ENCODE results near the gene CCDC102A. TPM values are rescaled to one million over a fixed set of nuclear protein-coding genes. Genes with fewer than 3 reads are reported as not detected.

CCDC102A gene
- total and polyA plus RNA-seq, 9 donors = 9.3 to 20.9 (median 15.2) TPM

DNA sequence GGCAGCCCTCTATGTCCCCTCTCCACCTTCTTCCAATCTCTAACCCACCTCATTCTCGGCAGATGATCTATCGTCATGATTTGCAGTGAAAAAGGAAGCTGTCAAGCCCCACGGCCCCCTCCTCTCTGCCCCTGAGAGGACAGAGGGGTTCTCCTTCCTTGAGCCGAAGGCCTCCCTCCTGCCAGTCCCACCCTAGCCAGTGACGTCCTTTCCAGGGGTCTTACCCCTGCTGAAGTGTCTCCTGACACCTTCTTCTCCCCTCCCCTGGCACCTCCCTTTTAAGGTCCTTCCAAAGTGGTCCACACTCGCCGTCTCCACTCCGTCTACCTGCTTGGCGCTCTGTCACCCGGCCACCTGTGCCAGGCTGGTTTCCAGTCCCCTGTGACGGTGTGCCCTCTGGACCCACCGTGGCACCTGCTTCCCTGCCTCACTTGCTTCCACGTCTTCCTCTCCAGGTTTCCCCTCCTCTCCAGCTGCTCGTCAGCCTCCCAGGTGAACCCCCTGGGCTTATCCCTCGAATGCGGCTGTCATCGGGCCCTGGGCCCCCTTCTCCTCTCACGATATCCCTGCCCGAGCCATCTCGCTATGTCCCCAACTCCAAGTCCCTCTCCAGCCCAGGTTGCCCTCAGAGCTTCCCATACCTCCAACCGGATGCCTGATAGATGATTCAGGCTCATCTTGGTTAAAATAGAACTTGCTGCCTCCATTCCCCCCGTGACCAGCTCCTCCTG is 5.7 kb downstream of the CCDC102A start:
- peak overlapping the region; percentile 29 for H3K27ac ChIP-seq (ENCODE audit: low read length)
- 77% methylated on average over 22 of the region's 22 CpGs for WGBS (ENCODE audit: insufficient coverage)
- no peak overlapping the region for H3K4me3 ChIP-seq (ENCODE audit: low read length)

DNA sequence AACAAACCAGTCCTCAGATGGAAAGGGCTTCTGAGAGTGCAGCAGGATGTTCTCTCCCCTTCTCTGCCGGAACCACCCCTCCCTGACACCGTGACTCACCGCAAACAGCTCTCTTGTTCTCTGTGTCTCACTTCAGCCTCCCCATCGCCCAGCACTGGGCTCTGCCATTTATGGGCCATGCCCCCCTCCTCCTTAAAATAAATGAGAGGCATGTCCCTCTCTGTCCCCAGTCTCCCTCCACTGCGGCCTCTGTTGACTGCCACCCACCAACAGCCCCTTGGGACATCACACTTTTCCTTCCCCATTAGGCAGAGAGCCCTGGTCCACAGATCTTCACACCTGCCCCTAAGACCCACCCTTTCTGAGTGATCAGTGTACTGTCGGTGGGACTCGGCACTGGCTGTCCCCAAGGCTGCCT is 6.3 kb downstream of the CCDC102A start:
- H3K4me1 ChIP-seq (ENCODE audit: control insufficient read depth, insufficient read depth, low read length) = peaks cover 35% of the 10 kb centered on the region
- peaks cover 22% of the 10 kb centered on the region for H3K36me3 ChIP-seq (ENCODE audit: control insufficient read depth, insufficient read depth, low read length)
- H3K27me3 ChIP-seq (ENCODE audit: control insufficient read depth, insufficient read depth, low read length) = no peaks in the 10 kb centered on the region
- DNase-seq = peak; percentile 56
- 50% methylated on average over 7 of the region's 7 CpGs for WGBS (ENCODE audit: insufficient coverage)
- H3K4me3 ChIP-seq (ENCODE audit: low read length) = no peak overlapping the region
- no peaks in the 10 kb centered on the region for H3K9me3 ChIP-seq (replicated peaks; ENCODE audit: control insufficient read depth, low read depth, low read length)
- peak overlapping the region; percentile 29 for H3K27ac ChIP-seq (ENCODE audit: low read length)

More for the DNA sequence above, 5.7 kb downstream of the CCDC102A start:
- H3K27me3 ChIP-seq (ENCODE audit: control insufficient read depth, insufficient read depth, low read length) = no peaks in the 10 kb centered on the region
- H3K4me1 ChIP-seq (ENCODE audit: control insufficient read depth, insufficient read depth, low read length) = peaks cover 40% of the 10 kb centered on the region
- DNase-seq = peak; percentile 11
- H3K9me3 ChIP-seq (replicated peaks; ENCODE audit: control insufficient read depth, low read depth, low read length) = no peaks in the 10 kb centered on the region
- H3K36me3 ChIP-seq (ENCODE audit: control insufficient read depth, insufficient read depth, low read length) = peaks cover 19% of the 10 kb centered on the region

DNA sequence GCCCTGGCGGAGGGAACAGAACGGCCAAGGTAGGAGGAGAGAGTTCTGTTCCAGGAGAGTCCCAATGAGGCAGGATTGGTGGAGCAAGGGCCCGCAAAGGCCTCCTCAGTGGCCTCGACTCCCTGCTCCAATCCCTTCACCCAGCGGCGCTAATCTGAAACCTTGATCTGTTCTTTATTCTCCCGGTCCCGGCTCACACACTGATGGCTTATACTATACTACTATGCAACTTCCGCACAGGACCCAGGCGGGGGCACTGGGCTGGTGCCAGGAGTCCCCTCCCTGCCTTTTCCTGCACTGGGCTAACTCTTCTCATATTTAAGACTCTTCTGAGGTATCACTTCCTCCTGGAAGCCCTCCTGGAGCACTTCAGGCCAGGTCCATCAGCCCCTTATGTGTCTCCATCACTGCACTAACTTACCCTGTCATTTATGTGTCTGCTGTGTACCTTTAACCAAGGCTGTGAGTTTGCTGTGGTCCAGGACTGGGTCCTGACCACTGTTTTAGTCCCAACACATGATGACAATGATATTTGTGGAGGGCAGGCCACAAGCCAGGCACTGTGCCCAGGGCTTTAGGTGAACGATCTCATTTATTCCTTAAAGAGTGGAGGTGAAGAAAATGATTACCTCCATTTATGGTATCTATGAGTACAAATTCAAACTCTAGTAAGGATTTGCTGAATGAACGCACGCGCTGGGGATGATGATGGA is 6.8 kb downstream of the CCDC102A start:
- no peak overlapping the region for H3K4me3 ChIP-seq (ENCODE audit: low read length)
- H3K4me1 ChIP-seq (ENCODE audit: control insufficient read depth, insufficient read depth, low read length) = peaks cover 29% of the 10 kb centered on the region
- DNase-seq = no peak
- no peak overlapping the region for H3K27ac ChIP-seq (ENCODE audit: low read length)
- H3K36me3 ChIP-seq (ENCODE audit: control insufficient read depth, insufficient read depth, low read length) = peaks cover 22% of the 10 kb centered on the region
- WGBS (ENCODE audit: insufficient coverage) = 71% methylated on average over 10 of the region's 14 CpGs
- H3K9me3 ChIP-seq (replicated peaks; ENCODE audit: control insufficient read depth, low read depth, low read length) = no peaks in the 10 kb centered on the region
- no peaks in the 10 kb centered on the region for H3K27me3 ChIP-seq (ENCODE audit: control insufficient read depth, insufficient read depth, low read length)

DNA sequence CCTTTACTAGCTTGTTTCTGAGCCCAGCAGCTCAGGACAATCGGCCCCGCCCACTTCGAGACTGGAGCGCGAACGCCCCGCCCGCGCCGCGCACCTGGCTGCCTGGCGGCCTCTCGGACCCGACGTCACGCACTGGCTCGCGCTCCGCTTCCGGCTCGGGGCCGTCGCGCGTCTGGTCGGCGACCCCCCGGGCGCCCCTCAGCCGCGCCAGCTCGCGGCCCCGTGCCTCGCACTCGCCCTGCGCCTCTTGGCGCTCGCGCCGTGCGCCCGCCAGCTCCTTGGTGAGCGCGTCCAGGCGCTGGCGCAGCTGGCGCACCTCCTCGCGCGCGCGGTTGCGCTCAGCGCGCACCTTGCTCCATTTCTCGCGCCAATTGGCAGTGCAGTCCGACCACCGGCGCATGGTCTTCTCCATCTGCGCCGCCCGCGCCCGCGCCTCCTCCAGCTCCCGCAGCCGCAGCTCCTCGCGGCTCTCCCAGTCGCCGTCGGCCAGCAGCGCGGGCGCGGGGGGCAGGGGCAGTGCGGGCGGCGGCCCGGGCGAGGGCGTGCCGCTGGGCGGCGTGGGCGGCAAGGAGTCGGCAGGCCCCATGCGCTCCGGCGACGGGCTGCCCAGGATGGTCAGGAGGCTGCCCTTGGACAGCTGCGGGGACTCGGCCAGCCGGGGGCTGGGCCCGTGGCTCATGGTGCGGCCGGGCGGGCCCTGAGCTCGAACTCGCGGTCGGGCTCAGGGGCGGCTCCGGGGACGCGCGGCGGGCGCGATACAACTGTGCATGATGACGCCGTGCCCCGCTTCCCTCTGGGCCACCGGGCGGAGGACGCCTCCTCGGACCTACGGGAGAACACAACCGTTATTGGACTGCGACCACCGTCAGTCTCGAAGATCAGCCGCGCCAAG is 7.6 kb downstream of the CCDC102A start:
- WGBS (ENCODE audit: insufficient coverage) = 50% methylated on average over 126 of the region's 126 CpGs
- Histone ChIP-seq H3K4me1 (ENCODE audit: control insufficient read depth, insufficient read depth, low read length) (peaks cover 22% of the 10 kb centered on the region), H3K36me3 (ENCODE audit: control insufficient read depth, insufficient read depth, low read length) (peaks cover 22% of the 10 kb centered on the region), H3K27me3 (ENCODE audit: control insufficient read depth, insufficient read depth, low read length) (no peaks in the 10 kb centered on the region), H3K4me3 (ENCODE audit: low read length) (no peak overlapping the region), H3K27ac (ENCODE audit: low read length) (no peak overlapping the region), H3K9me3 (replicated peaks; ENCODE audit: control insufficient read depth, low read depth, low read length) (no peaks in the 10 kb centered on the region)
- DNase-seq = no peak

DNA sequence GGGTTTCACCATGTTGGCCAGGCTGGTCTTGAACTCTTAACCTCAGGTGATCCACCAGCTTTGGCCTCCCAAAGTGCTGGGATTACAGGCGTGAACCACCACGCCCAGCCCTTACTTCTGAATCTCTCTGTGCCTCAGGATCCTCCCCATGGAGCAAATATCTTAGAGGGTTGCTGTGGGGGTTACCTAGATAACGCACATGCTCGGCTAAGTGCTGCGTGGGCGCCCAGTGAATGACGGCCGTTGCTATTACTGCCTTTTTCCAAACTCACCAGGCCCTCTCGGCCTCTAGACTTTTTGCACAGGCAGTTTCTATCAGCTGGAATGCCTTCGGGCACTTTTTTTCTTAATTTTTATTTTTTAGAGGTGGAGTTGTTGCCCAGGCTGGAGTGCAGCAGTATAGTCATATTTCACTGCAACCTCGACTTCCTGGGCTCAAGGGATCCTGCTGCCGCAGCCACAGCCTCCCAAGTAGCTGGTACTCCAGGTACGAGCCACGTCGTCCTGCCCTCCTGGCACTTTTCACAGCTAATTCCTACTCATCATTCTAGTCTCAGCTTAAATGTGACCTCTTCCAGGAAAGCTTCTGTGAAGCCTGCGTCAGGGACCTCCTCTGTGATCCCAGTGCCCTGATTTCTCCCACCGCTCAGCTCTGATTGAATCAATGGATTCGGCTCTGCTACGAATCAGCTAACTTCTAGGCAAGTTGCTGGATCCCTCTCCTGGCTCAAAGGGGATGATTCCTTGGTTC is 8.6 kb downstream of the CCDC102A start:
- no peaks in the 10 kb centered on the region for H3K27me3 ChIP-seq (ENCODE audit: control insufficient read depth, insufficient read depth, low read length)
- 86% methylated on average over 16 of the region's 19 CpGs for WGBS (ENCODE audit: insufficient coverage)
- no peak overlapping the region for H3K4me3 ChIP-seq (ENCODE audit: low read length)
- H3K4me1 ChIP-seq (ENCODE audit: control insufficient read depth, insufficient read depth, low read length) = peaks cover 13% of the 10 kb centered on the region
- no peaks in the 10 kb centered on the region for H3K9me3 ChIP-seq (replicated peaks; ENCODE audit: control insufficient read depth, low read depth, low read length)
- H3K27ac ChIP-seq (ENCODE audit: low read length) = no peak overlapping the region
- H3K36me3 ChIP-seq (ENCODE audit: control insufficient read depth, insufficient read depth, low read length) = peaks cover 22% of the 10 kb centered on the region
- no peak for DNase-seq

DNA sequence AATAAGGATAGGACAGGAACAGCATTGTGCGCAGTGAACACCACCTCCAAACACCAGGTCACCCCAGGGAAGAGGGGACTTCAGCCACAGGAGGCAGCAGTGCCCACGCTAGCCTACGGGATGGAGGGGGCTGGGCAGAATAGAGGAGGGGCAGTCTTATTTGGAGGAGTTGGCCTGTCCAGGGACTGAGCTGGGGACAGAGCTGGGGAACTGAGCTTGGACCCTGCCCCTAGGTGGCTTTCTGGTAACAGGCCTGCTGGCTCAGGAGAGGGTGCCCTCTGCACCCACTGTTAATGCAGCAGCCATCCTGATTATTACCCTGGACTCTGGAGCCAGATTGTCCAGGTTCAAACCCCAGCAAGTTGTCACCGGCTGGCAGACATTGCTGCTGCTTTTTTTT is 9.3 kb downstream of the CCDC102A start:
- WGBS (ENCODE audit: insufficient coverage) = 80% methylated on average over 1 of the region's 4 CpGs
- H3K36me3 ChIP-seq (ENCODE audit: control insufficient read depth, insufficient read depth, low read length) = peaks cover 26% of the 10 kb centered on the region
- no peaks in the 10 kb centered on the region for H3K9me3 ChIP-seq (replicated peaks; ENCODE audit: control insufficient read depth, low read depth, low read length)
- peaks cover 7% of the 10 kb centered on the region for H3K4me1 ChIP-seq (ENCODE audit: control insufficient read depth, insufficient read depth, low read length)
- H3K27me3 ChIP-seq (ENCODE audit: control insufficient read depth, insufficient read depth, low read length) = no peaks in the 10 kb centered on the region
- no peak overlapping the region for H3K27ac ChIP-seq (ENCODE audit: low read length)
- no peak overlapping the region for H3K4me3 ChIP-seq (ENCODE audit: low read length)
- no peak for DNase-seq

DNA sequence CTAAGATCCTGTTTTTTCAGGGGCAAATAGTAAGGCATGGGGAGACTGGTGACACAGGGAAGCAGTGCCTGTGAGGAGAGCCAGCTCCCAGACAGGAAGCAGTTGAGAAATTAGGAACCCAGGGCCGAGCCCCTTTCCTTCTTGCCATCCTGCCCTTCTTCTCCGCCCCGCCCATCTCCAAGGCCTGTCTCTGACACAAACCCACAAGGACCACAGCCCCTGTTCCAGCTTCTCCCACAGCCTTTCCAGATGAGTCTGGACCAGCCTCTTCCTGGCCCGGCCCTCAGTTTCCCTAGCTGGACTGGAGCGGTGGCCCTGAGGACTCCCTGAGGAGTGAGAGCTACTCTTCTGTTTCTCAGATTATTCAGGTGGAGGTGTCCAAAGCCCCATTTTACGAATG is 9.9 kb downstream of the CCDC102A start:
- no peak overlapping the region for H3K27ac ChIP-seq (ENCODE audit: low read length)
- H3K27me3 ChIP-seq (ENCODE audit: control insufficient read depth, insufficient read depth, low read length) = no peaks in the 10 kb centered on the region
- H3K4me3 ChIP-seq (ENCODE audit: low read length) = no peak overlapping the region
- H3K36me3 ChIP-seq (ENCODE audit: control insufficient read depth, insufficient read depth, low read length) = peaks cover 26% of the 10 kb centered on the region
- no peaks in the 10 kb centered on the region for H3K9me3 ChIP-seq (replicated peaks; ENCODE audit: control insufficient read depth, low read depth, low read length)
- 62% methylated on average over 5 of the region's 6 CpGs for WGBS (ENCODE audit: insufficient coverage)
- DNase-seq = no peak
- H3K4me1 ChIP-seq (ENCODE audit: control insufficient read depth, insufficient read depth, low read length) = peaks cover 7% of the 10 kb centered on the region

DNA sequence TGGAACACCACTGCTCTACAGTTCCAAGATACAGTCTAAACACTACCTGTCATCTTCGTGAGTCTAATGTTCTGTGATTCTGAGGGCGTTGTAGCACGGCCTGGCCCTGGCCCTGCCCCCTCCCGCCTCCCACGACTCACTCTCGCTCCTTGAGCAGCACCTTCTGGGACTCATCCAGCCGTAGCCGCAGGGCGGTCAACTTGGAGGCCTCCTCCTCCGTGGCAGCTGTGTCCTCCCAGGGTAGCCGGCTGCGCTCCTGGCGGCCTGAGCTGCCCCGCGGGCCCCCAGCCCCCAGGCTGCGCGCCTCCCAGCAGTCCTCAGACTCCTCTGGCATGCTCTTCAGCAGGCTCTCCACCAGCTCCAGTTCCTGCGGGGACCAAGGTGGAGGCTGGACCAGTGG is 10.6 kb downstream of the CCDC102A start:
- Histone ChIP-seq H3K27ac (ENCODE audit: low read length) (no peak overlapping the region), H3K4me3 (ENCODE audit: low read length) (no peak overlapping the region), H3K36me3 (ENCODE audit: control insufficient read depth, insufficient read depth, low read length) (peaks cover 28% of the 10 kb centered on the region), H3K27me3 (ENCODE audit: control insufficient read depth, insufficient read depth, low read length) (no peaks in the 10 kb centered on the region), H3K4me1 (ENCODE audit: control insufficient read depth, insufficient read depth, low read length) (peaks cover 7% of the 10 kb centered on the region), H3K9me3 (replicated peaks; ENCODE audit: control insufficient read depth, low read depth, low read length) (no peaks in the 10 kb centered on the region)
- no peak for DNase-seq
- 76% methylated on average over 18 of the region's 18 CpGs for WGBS (ENCODE audit: insufficient coverage)

DNA sequence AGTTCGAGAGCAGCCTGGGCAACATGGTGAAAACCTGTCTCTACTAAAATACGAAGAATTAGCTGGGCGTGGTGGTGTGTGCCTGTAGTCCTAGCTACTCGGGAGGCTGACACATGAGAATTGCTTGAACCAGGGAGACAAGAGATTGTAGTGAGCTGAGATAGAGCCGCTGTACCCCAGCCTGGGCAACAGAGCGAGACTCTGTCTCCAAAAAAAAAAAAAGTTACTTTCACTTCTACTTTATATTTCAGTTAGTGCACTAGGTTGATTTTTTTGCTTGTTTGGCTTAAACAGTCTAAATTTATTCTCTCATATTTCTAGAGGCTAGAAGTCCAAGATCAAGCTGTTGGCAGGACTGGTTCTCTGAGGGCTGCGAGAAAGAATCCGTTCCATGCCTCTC is 13.4 kb downstream of the CCDC102A start:
- no peaks in the 10 kb centered on the region for H3K27me3 ChIP-seq (ENCODE audit: control insufficient read depth, insufficient read depth, low read length)
- H3K4me1 ChIP-seq (ENCODE audit: control insufficient read depth, insufficient read depth, low read length) = peaks cover 5% of the 10 kb centered on the region
- no peak overlapping the region for H3K27ac ChIP-seq (ENCODE audit: low read length)
- DNase-seq = no peak
- peaks cover 42% of the 10 kb centered on the region for H3K36me3 ChIP-seq (ENCODE audit: control insufficient read depth, insufficient read depth, low read length)
- H3K9me3 ChIP-seq (replicated peaks; ENCODE audit: control insufficient read depth, low read depth, low read length) = no peaks in the 10 kb centered on the region
- WGBS (ENCODE audit: insufficient coverage) = 93% methylated on average over 3 of the region's 8 CpGs
- H3K4me3 ChIP-seq (ENCODE audit: low read length) = no peak overlapping the region
